Osteocyte (in vitro differentiated cells): Measurements from ENCODE around the gene CHRDL1. TPM values are rescaled to one million over a fixed set of nuclear protein-coding genes. Genes with fewer than 3 reads are reported as not detected.

Experiments used
- DNase-seq: peaks from one replicate; pipeline ENCODE4 v3.0.0; 2021; ENCODE audit warnings: mixed read lengths; ENCODE audit not compliant: unreplicated experiment; ENCODE audit errors: extremely low spot score
- H3K27ac Mint-ChIP-seq: one replicate; pipeline ENCODE4 v1.8.0; 2021; ENCODE audit warnings: mild to moderate bottlenecking, mixed read lengths; ENCODE audit not compliant: unreplicated experiment
- H3K27me3 Mint-ChIP-seq: one replicate; pipeline ENCODE4 v1.8.0; 2021; ENCODE audit warnings: mixed read lengths; ENCODE audit not compliant: unreplicated experiment
- H3K36me3 Mint-ChIP-seq: one replicate; pipeline ENCODE4 v1.8.0; 2021; ENCODE audit warnings: mixed read lengths; ENCODE audit not compliant: unreplicated experiment
- H3K4me1 Mint-ChIP-seq: one replicate; pipeline ENCODE4 v1.8.0; 2021; ENCODE audit warnings: mixed read lengths; ENCODE audit not compliant: unreplicated experiment
- H3K4me3 Mint-ChIP-seq: one replicate; pipeline ENCODE4 v1.8.0; 2021; ENCODE audit warnings: mild to moderate bottlenecking, moderate library complexity, mixed read lengths; ENCODE audit not compliant: unreplicated experiment
- H3K9me3 Mint-ChIP-seq: one replicate; pipeline ENCODE4 v1.8.0; 2021; ENCODE audit warnings: mixed read lengths; ENCODE audit not compliant: unreplicated experiment
- CTCF ChIP-seq: fragments of 200-600 bp; sonication (generic); IDR thresholded peaks from 2 replicates; pipeline ENCODE4 v1.5.0; 2021; ENCODE audit warnings: antibody characterized with exemption, mild to moderate bottlenecking, moderate library complexity
- total RNA-seq: library from RNA; stranded (reverse); gene quantifications from 2 replicates; pipeline ENCODE4 v1.2.1, GENCODE V29; 2021

Gene CHRDL1
- total RNA-seq, 1 donor from 2014 or later: 0.32 TPM

- Mint-ChIP-seq H3K9me3 (no peaks in the 10 kb centered on the region), H3K4me1 (no peaks in the 10 kb centered on the region), H3K4me3 (no peak overlapping the region), H3K36me3 (no peaks in the 10 kb centered on the region), H3K27ac (no peak overlapping the region), H3K27me3 (peaks cover 7% of the 10 kb centered on the region)
- DNase-seq: no peak
- no peak for TF ChIP-seq CTCF
Measured at GRCh38 chrX:110806145-110806544, 10.5 kb upstream of the CHRDL1 start.

- Mint-ChIP-seq H3K36me3 (no peaks in the 10 kb centered on the region), H3K4me1 (no peaks in the 10 kb centered on the region), H3K9me3 (no peaks in the 10 kb centered on the region), H3K4me3 (no peak overlapping the region), H3K27me3 (peaks cover 7% of the 10 kb centered on the region), H3K27ac (no peak overlapping the region)
- TF ChIP-seq CTCF: no peak
- DNase-seq: no peak
Measured at GRCh38 chrX:110805303-110805702, 9.7 kb upstream of the CHRDL1 start.

GRCh38 chrX:110804446-110804845 lies 8.8 kb upstream of the CHRDL1 start:
- Mint-ChIP-seq H3K36me3 (no peaks in the 10 kb centered on the region), H3K4me3 (no peak overlapping the region), H3K27ac (no peak overlapping the region), H3K9me3 (no peaks in the 10 kb centered on the region), H3K4me1 (no peaks in the 10 kb centered on the region), H3K27me3 (peaks cover 12% of the 10 kb centered on the region)
- no peak for TF ChIP-seq CTCF
- DNase-seq: no peak

GRCh38 chrX:110803506-110803905 lies 7.9 kb upstream of the CHRDL1 start:
- Mint-ChIP-seq H3K27me3 (peaks cover 15% of the 10 kb centered on the region), H3K36me3 (no peaks in the 10 kb centered on the region), H3K4me3 (no peak overlapping the region), H3K4me1 (no peaks in the 10 kb centered on the region), H3K9me3 (no peaks in the 10 kb centered on the region), H3K27ac (no peak overlapping the region)
- no peak for TF ChIP-seq CTCF
- DNase-seq: no peak

- H3K4me3 Mint-ChIP-seq: peak overlapping the region; percentile 65
- TF ChIP-seq CTCF: no peak
- H3K27me3 Mint-ChIP-seq: peaks cover 67% of the 10 kb centered on the region
- no peak overlapping the region for H3K27ac Mint-ChIP-seq
- no peaks in the 10 kb centered on the region for H3K9me3 Mint-ChIP-seq
- no peaks in the 10 kb centered on the region for H3K36me3 Mint-ChIP-seq
- no peak for DNase-seq
- peaks cover 5% of the 10 kb centered on the region for H3K4me1 Mint-ChIP-seq
Measured at GRCh38 chrX:110796407-110796697, 735 bp upstream of the CHRDL1 start.
